ENCODE data around the gene CHL1. TPM values are rescaled to one million over a fixed set of nuclear protein-coding genes. Genes with fewer than 3 reads are reported as not detected.

The CHL1 gene
- polyA plus RNA-seq, 3 donors, result 1.7 to 17.1 (median 8.2) TPM

GRCh38 chr3:420584-420983 is 224.0 kb downstream of the CHL1 start:
- no peak overlapping the region for H3K27ac ChIP-seq (ENCODE audit: low read depth, low read length)
- 81 to 91% (median 82%) methylated on average over 5 of the region's 5 CpGs for WGBS, 3 donors

DNA sequence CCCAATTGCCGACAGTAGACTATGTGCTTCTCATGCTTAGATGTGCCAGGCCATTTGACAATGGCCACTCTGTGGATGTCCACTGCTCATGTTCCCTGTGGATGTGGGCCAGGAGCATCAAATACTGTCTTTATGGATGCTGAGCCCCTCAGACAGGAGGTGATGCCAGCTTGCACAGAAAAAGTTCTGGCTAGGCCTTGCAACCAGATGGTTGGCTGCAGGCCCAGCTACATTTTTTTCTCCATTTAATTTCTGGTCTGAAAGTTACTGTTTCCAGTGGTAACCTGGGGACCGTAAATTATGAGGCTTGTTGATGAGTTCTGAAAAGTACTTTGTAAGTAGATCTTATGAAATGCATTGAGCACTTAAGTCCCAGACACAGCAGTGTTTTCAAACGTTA is 228.5 kb downstream of the CHL1 start:
- no peak overlapping the region for H3K27ac ChIP-seq (ENCODE audit: low read depth, low read length)
- WGBS, 3 donors, result 40 to 63% (median 63%) methylated on average over 3 of the region's 3 CpGs

DNA sequence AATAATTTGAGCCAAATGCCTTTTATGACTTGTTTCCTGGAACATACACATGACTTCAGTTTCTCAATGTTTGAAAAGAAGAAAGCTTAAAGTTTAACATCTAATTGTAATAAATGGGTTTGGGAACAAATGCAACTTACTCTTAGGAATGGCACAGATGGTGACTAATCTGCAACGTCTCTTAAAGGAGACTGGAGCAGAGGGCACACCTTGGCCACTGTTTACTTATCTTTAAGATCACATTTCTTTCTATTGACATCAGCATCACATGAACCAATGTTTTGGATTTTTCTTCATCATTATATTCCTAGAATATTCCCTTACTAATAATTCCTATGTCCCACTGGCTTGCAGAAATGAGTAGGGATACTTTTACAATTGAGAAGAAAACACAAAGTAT is 229.5 kb downstream of the CHL1 start:
- 13 to 58% (median 56%) methylated on average over 1 of the region's 1 CpG for WGBS, 3 donors

GRCh38 chr3:427128-427527 is 230.6 kb downstream of the CHL1 start:
- 56 to 78% (median 68%) methylated on average over 4 of the region's 4 CpGs for whole genome bisulfite sequencing, 3 donors

More for the DNA sequence above, 229.5 kb downstream of the CHL1 start:
- H3K27ac ChIP-seq (ENCODE audit: low read depth, low read length), result no peak overlapping the region

DNA sequence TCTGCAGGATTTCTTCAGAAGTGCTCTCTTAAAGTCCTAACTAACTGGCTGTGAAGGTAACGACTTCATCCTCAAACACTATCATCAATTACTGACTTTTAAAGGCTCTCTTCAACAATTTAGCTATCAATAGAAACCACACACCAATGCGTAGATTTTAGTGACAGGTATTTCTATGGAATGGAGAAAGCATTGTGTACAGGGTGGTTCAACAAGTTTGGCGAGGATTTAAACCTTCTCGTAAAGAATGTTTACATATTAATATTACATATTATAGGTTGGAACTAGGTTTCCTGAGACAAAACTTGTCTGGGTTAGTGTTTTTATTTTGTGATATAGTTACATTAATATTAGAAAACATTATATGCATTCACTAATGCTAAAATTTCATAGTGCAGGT is 233.6 kb downstream of the CHL1 start:
- no peak overlapping the region for H3K27ac ChIP-seq (ENCODE audit: low read depth, low read length)
- WGBS, 3 donors, result 49 to 90% (median 80%) methylated on average over 4 of the region's 4 CpGs

More at GRCh38 chr3:427128-427527, 230.6 kb downstream of the CHL1 start:
- H3K27ac ChIP-seq (ENCODE audit: low read depth, low read length), result no peak overlapping the region

DNA sequence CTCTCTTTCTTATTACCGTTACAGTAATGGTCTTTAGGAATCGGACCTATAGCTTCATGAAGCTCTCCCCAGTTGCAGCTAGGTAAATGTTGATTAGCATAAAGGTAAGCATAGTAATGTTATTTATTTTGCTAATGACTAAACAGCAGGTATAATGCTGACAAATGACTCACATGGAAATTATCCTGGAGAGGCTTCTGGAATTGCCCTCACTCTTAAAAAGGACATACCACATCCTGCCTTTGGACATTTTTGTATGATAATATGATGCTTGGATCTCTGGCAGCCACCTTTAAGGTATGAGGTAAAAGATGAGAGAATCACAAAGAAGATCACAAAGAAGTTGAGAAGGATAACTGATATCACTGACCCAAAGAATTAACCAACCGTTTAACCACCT is 238.6 kb downstream of the CHL1 start:
- WGBS, 3 donors, result 30 to 64% (median 53%) methylated on average over 3 of the region's 3 CpGs

GRCh38 chr3:436053-436452 is 239.5 kb downstream of the CHL1 start:
- WGBS, 3 donors, result 46 to 61% (median 58%) methylated on average over 2 of the region's 2 CpGs
- H3K27ac ChIP-seq (ENCODE audit: low read depth, low read length), result no peak overlapping the region

More for the DNA sequence above, 238.6 kb downstream of the CHL1 start:
- H3K27ac ChIP-seq (ENCODE audit: low read depth, low read length), result no peak overlapping the region

DNA sequence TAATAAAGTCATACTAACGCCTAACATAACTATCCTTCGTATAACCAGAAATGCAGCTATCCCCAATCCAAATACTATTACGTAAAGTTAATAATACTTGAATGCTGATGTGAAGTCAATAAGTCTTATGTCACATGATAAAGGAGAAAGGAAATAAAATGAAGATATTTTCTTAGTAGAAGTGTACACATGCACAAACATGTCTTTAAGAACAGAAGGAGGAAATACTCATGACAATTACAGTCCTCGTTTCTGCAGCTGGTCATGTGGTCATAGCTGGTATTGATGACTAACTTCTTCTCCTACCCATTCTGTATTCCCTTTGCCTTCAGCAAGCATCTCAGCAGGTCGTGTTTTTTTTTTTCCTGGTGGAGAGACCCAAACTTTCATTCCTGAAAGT is 244.3 kb downstream of the CHL1 start:
- no peak overlapping the region for H3K27ac ChIP-seq (ENCODE audit: low read depth, low read length)
- WGBS, 3 donors, result 65 to 80% (median 75%) methylated on average over 5 of the region's 5 CpGs

- no peak overlapping the region for H3K27ac ChIP-seq (ENCODE audit: low read depth, low read length)
- 59 to 87% (median 85%) methylated on average over 2 of the region's 2 CpGs for WGBS, 3 donors
Measured at GRCh38 chr3:445960-446359, 249.4 kb downstream of the CHL1 start.

DNA sequence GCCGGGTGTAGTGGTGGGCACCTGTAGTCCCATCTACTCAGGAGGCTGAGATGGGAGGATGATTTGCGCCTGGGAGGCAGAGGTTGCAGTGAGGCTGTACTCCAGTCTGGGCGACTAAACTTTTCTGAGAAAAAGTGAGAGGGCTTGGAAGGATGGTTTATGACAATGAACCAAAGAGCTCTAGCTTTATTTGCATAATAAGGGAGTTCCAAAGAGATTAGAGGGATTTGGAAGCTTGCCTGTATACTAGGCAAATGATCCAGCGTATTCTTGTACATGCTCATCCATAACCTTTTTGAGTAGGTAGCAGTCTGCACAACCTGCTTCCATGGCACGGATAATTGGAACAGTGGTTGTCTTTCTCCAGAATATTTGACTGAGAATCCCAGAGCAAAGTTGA is 251.1 kb downstream of the CHL1 start:
- 73 to 90% (median 86%) methylated on average over 5 of the region's 5 CpGs for WGBS, 3 donors
- H3K27ac ChIP-seq (ENCODE audit: low read depth, low read length), result no peak overlapping the region

- WGBS, 3 donors, result 82 to 97% (median 91%) methylated on average over 4 of the region's 4 CpGs
- H3K27ac ChIP-seq (ENCODE audit: low read depth, low read length), result no peak overlapping the region
Measured at GRCh38 chr3:449711-450110, 253.1 kb downstream of the CHL1 start.

GRCh38 chr3:452221-452620 is 255.7 kb downstream of the CHL1 start:
- no peak overlapping the region for H3K27ac ChIP-seq (ENCODE audit: low read depth, low read length)
- WGBS, 3 donors, result 72 to 86% (median 77%) methylated on average over 2 of the region's 2 CpGs

DNA sequence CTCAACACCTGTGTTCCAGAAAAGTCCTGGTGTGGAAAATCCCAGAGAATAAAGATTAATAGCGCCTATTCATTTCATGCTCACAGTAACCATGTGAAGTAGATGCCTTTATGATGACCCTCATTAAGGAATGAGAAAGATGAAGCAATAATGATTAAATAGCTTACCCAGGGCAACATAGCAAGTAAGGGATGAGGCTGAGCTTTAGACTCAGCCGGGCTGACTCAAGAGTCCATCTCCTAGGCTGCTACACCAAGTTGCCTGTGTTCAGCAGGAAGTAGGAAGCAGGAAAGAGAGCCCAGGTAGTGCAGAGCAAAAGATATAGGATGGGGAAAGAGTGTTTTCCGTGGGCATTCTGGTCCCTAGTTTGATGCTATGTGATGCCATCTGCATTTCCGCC is 256.5 kb downstream of the CHL1 start:
- no peak overlapping the region for H3K27ac ChIP-seq (ENCODE audit: low read depth, low read length)
- WGBS, 3 donors, result 68 to 90% (median 84%) methylated on average over 4 of the region's 4 CpGs

GRCh38 chr3:454986-455385 is 258.4 kb downstream of the CHL1 start:
- WGBS, 3 donors, result 30 to 59% (median 46%) methylated on average over 2 of the region's 2 CpGs
- H3K27ac ChIP-seq (ENCODE audit: low read depth, low read length), result no peak overlapping the region

- H3K27ac ChIP-seq (ENCODE audit: low read depth, low read length), result no peak overlapping the region
- 59 to 68% (median 66%) methylated on average over 3 of the region's 3 CpGs for WGBS, 3 donors
Measured at GRCh38 chr3:458124-458523, 261.6 kb downstream of the CHL1 start.

GRCh38 chr3:458653-459310 is 262.2 kb downstream of the CHL1 start:
- WGBS, 3 donors, result 46 to 76% (median 68%) methylated on average over 8 of the region's 8 CpGs
- no peak overlapping the region for H3K27ac ChIP-seq (ENCODE audit: low read depth, low read length)
